NB4 (cell line): ENCODE results near the gene RPUSD3.

Experiments used
- POLR2A ChIP-seq: IDR thresholded peaks from 2 replicates; pipeline ENCODE4 v1.6.1; 2011; ENCODE audit warnings: mild to moderate bottlenecking; ENCODE audit not compliant: insufficient read length; ENCODE audit errors: extremely low read depth
- TF ChIP-seq, protein P1 (sequence below): IDR thresholded peaks from one replicate; pipeline ENCODE4 v1.5.1; 2012; ENCODE audit warnings: low read depth, low read length

DNA sequence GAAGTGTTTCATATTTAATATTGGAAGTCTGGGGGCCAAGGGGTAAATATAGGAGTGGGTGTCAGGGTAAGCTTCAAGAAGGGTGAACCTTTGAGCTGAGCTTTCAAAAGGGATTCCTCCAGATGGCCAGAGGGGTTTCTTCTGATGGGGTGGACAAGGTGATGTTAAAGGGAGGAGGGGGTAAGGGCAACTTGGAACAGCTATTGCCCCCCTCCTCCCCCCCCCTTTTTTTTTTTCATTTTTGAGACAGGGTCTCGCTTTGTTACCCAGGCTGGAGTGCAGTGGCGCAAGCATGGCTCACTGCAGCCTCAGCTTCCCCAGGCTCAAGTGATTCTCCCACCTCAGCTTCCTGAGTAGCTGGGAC, 35.8 kb downstream of the RPUSD3 start:
- TF ChIP-seq, protein P1, sequence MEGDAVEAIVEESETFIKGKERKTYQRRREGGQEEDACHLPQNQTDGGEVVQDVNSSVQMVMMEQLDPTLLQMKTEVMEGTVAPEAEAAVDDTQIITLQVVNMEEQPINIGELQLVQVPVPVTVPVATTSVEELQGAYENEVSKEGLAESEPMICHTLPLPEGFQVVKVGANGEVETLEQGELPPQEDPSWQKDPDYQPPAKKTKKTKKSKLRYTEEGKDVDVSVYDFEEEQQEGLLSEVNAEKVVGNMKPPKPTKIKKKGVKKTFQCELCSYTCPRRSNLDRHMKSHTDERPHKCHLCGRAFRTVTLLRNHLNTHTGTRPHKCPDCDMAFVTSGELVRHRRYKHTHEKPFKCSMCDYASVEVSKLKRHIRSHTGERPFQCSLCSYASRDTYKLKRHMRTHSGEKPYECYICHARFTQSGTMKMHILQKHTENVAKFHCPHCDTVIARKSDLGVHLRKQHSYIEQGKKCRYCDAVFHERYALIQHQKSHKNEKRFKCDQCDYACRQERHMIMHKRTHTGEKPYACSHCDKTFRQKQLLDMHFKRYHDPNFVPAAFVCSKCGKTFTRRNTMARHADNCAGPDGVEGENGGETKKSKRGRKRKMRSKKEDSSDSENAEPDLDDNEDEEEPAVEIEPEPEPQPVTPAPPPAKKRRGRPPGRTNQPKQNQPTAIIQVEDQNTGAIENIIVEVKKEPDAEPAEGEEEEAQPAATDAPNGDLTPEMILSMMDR = no peak
- no peak for TF ChIP-seq POLR2A
